ENCODE data around the gene LOX.
A peak's percentile ranks its signal among the peaks of the same experiment; 100 is the strongest.

The LOX gene

GRCh38 chr5:122111460-122111859 lies 33.4 kb upstream of the LOX start:
- no peak for TF ChIP-seq CTCF (IDR thresholded peaks at IDR 0.05; ENCODE audit: insufficient read depth, low read depth, low read length, missing control alignments)
- DNase-seq (ENCODE audit: low read depth) = no peak

GRCh38 chr5:122110987-122111386 lies 32.9 kb upstream of the LOX start:
- peak; percentile 80 for DNase-seq (ENCODE audit: low read depth)
- H3K4me3 ChIP-seq (ENCODE audit: low read length) = no peak overlapping the region
- no peak for TF ChIP-seq CTCF (IDR thresholded peaks at IDR 0.05; ENCODE audit: insufficient read depth, low read depth, low read length, missing control alignments)

More at GRCh38 chr5:122111460-122111859, 33.4 kb upstream of the LOX start:
- H3K4me3 ChIP-seq (ENCODE audit: low read length) = no peak overlapping the region

GRCh38 chr5:122107016-122107415 lies 29.0 kb upstream of the LOX start:
- TF ChIP-seq CTCF (IDR thresholded peaks at IDR 0.05; ENCODE audit: insufficient read depth, low read depth, low read length, missing control alignments) = no peak

GRCh38 chr5:122105909-122106308 lies 27.9 kb upstream of the LOX start:
- DNase-seq (ENCODE audit: low read depth) = no peak
- TF ChIP-seq CTCF (IDR thresholded peaks at IDR 0.05; ENCODE audit: insufficient read depth, low read depth, low read length, missing control alignments) = no peak
- no peak overlapping the region for H3K4me3 ChIP-seq (ENCODE audit: low read length)

More at GRCh38 chr5:122107016-122107415, 29.0 kb upstream of the LOX start:
- DNase-seq (ENCODE audit: low read depth) = no peak
- no peak overlapping the region for H3K4me3 ChIP-seq (ENCODE audit: low read length)

- TF ChIP-seq CTCF (IDR thresholded peaks at IDR 0.05; ENCODE audit: insufficient read depth, low read depth, low read length, missing control alignments) = no peak
- no peak overlapping the region for H3K4me3 ChIP-seq (ENCODE audit: low read length)
- peak; percentile 68 for DNase-seq (ENCODE audit: low read depth)
Observed at GRCh38 chr5:122102825-122103224, 24.8 kb upstream of the LOX start.

GRCh38 chr5:122101636-122102285 lies 23.7 kb upstream of the LOX start:
- DNase-seq (ENCODE audit: low read depth) = peak; percentile 63
- peak; percentile 54 for TF ChIP-seq CTCF (IDR thresholded peaks at IDR 0.05; ENCODE audit: insufficient read depth, low read depth, low read length, missing control alignments)
- H3K4me3 ChIP-seq (ENCODE audit: low read length) = no peak overlapping the region
